NT2/D1 (cell line): ENCODE measurements around the gene A1BG.

Experiments used
- SUZ12 ChIP-seq: IDR thresholded peaks from 2 replicates; pipeline ENCODE4 v1.6.1; 2011; ENCODE audit not compliant: insufficient read length, insufficient read depth; ENCODE audit errors: extremely low read depth
- YY1 ChIP-seq: IDR thresholded peaks from 2 replicates; pipeline ENCODE4 v1.6.1; 2011; ENCODE audit not compliant: insufficient read length, insufficient read depth
- ZNF274 ChIP-seq: IDR thresholded peaks from 2 replicates; pipeline ENCODE4 v1.6.1; 2011; ENCODE audit warnings: mild to moderate bottlenecking, low read depth, low read length

DNA sequence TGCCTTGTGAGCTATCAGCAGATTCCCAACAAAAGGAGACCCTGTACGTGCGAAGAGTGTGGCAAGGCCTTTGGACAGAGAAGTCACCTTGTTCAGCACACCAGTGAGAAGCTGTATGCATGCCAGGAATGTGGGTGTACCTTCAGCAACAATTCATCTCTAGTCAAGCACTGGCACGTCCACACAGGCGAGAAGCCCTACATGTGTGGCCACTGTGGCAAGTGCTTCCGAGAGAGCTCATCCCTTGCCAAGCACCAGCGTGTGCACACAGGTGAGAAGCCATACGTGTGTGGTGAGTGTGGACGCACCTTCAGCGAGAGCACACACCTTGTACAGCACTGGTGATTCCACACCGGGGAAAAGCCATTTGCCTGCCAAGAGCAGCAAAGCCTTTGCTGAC, 34.1 kb downstream of the A1BG start:
- TF ChIP-seq ZNF274 (no peak), YY1 (no peak), SUZ12 (no peak)
